Breast epithelium (tissue), 4 donors: ENCODE data around the gene RNF149. TPM values are rescaled to one million over a fixed set of nuclear protein-coding genes. Genes with fewer than 3 reads are reported as not detected.

Source experiments
- DNase-seq, 2 donors: peaks; one replicate each; pipeline ENCODE4 v3.0.0-alpha.2; 2019; ENCODE audit warnings: low spot score in 2 of 2
- H3K27ac ChIP-seq, 2 donors: fragments of 200-600 bp; sonication (generic) in 1 of 2; one replicate each; pipeline ENCODE4 v1.5.1; 2016 to 2019; ENCODE audit warnings: mild to moderate bottlenecking in 1 of 2
- H3K27me3 ChIP-seq, 2 donors: fragments of 200-600 bp; sonication (generic) in 1 of 2; one replicate each; pipeline versions ENCODE4 v1.5.1 to v1.6.0; 2017 to 2019; ENCODE audit warnings: control low read depth in 1 of 2, mild to moderate bottlenecking in 1 of 2
- H3K36me3 ChIP-seq: fragments of 200-600 bp; one replicate; pipeline ENCODE4 v1.5.1; 2019
- H3K4me1 ChIP-seq, 2 donors: fragments of 200-600 bp; sonication (generic); one replicate each; pipeline ENCODE4 v1.5.1; 2016 to 2019; ENCODE audit warnings: control low read depth in 1 of 2
- H3K4me3 ChIP-seq, 3 donors: fragments of 200-600 bp; sonication (generic); 1 replicate in 2 of 3; 2 replicates in 1 of 3; pipeline ENCODE4 v1.5.1; 2016 to 2019; ENCODE audit warnings: mild to moderate bottlenecking in 3 of 3, moderate library complexity in 2 of 3
- H3K9me3 ChIP-seq, 2 donors: fragments of 200-600 bp; sonication (generic) in 1 of 2; one replicate each; pipeline ENCODE4 v1.5.1; 2016 to 2019; ENCODE audit warnings: control low read depth in 1 of 2
- POLR2A ChIP-seq: fragments of 450-650 bp; IDR thresholded peaks from one replicate; pipeline ENCODE4 v1.6.1; 2016; ENCODE audit warnings: antibody characterized with exemption, mild to moderate bottlenecking, moderate library complexity
- POLR2AphosphoS5 ChIP-seq, 3 donors: sonication (generic); formaldehyde crosslinking; IDR thresholded peaks; one replicate each; pipeline ENCODE4 v1.6.1; 2017; ENCODE audit warnings: antibody characterized with exemption in 3 of 3
- intact Hi-C: fragments of 100-400 bp; cut with DNase I; formaldehyde crosslinking; loops from one replicate; pipeline ENCODE4 v1.15.1; 2023; ENCODE audit warnings: low total_unique reads
- total RNA-seq, 3 donors: library from RNA; depleted of rRNA; stranded (reverse); fragments of >200 nt; gene quantifications; one replicate each; pipeline ENCODE4 v1.1.0, GENCODE V29; 2016
- TF ChIP-seq, protein P1 (sequence below), 3 donors: fragments of 450-650 bp; IDR thresholded peaks; one replicate each; pipeline ENCODE4 v1.5.1; 2016 to 2017; ENCODE audit warnings: antibody characterized with exemption in 3 of 3, mild to moderate bottlenecking in 3 of 3, moderate library complexity in 3 of 3

Gene RNF149
- total RNA-seq, 3 donors from 2014 or later = 65.6 to 101 (median 75.4) TPM

DNA sequence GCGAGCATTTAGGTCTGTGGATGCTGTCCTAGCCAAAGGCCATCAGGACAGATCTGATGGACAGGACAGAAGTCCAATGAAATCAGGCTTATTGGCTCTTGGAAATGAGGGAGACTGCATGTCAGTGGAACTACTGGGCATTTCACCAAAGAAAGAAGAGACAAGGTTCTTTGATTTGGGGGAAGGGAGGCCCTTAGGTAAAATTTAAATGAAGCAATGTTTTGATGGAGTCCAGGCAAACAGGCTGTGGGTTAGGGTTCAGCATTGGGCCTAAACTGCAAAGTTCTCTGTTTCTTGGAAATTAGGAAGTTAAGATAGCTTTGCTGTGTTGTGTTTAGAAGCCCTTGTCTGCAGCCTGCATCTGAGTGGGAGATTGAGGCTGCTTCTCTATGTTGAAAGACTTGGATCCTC lies 31.6 kb upstream of the RNF149 start:
- no peaks in the 10 kb centered on the region for H3K9me3 ChIP-seq
- DNase-seq = no peak
- intact Hi-C loops = no loop called here
- H3K36me3 ChIP-seq = no peaks in the 10 kb centered on the region
- no peak for TF ChIP-seq POLR2A
- no peak overlapping the region for H3K27ac ChIP-seq
- H3K27me3 ChIP-seq = no peaks in the 10 kb centered on the region
- no peak overlapping the region for H3K4me3 ChIP-seq
- no peaks in the 10 kb centered on the region for H3K4me1 ChIP-seq

DNA sequence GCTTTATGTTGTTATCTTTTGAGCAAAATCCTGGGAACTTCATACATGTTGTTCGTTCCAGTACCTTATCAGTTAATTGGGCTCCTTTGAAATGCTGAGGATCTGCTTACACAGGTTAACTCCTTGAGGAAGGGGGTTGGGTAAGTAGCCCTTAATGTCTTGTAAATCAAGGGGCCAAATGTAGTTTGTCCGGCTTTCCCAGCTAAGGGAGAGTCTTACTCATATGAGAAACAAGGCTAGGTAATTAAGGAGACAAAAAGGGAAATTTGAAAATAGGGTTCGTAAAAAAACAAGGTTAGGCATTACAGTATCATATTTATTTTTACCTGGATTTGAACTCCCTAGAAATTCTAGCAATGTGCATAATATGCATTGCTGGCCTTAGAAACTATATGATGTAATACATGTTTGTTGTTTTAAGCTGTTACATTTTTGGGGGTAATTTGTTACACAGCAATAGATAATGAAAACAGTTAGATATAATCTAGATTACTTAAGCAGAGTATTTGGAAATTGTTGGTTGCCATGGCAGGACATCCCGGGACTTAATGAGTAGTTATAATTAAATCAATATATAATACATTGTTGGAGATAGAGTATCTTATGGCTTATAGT lies 30.9 kb upstream of the RNF149 start:
- Histone ChIP-seq H3K4me3 (no peak overlapping the region), H3K4me1 (no peaks in the 10 kb centered on the region), H3K27me3 (no peaks in the 10 kb centered on the region), H3K9me3 (no peaks in the 10 kb centered on the region), H3K27ac (no peak overlapping the region), H3K36me3 (no peaks in the 10 kb centered on the region)
- TF ChIP-seq POLR2AphosphoS5 (IDR thresholded peaks at IDR 0.05) = no peak
- no peak for TF ChIP-seq POLR2A
- TF ChIP-seq, protein P1, sequence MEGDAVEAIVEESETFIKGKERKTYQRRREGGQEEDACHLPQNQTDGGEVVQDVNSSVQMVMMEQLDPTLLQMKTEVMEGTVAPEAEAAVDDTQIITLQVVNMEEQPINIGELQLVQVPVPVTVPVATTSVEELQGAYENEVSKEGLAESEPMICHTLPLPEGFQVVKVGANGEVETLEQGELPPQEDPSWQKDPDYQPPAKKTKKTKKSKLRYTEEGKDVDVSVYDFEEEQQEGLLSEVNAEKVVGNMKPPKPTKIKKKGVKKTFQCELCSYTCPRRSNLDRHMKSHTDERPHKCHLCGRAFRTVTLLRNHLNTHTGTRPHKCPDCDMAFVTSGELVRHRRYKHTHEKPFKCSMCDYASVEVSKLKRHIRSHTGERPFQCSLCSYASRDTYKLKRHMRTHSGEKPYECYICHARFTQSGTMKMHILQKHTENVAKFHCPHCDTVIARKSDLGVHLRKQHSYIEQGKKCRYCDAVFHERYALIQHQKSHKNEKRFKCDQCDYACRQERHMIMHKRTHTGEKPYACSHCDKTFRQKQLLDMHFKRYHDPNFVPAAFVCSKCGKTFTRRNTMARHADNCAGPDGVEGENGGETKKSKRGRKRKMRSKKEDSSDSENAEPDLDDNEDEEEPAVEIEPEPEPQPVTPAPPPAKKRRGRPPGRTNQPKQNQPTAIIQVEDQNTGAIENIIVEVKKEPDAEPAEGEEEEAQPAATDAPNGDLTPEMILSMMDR (IDR thresholded peaks at IDR 0.05) = no peak
- no peak for DNase-seq
- intact Hi-C loops = no loop called here

DNA sequence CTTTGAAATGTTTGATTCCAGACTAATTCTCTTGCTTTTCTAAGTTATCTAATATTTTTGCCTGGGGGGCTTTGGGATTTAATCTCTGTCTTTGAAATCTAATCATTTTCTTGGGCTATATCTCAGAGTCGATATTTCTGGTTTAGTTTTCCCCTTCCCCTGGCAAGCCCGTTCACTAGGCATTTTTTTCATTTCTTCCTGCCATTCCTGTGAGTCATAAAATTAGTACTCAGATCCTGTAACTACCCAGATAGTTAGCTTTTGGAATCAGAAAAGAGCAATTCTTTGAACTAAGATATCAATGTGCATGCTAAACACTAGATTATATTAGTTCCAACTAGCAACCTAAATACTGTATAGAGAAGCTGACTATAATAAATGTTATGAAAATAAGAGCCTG lies 29.4 kb upstream of the RNF149 start:
- no peak for TF ChIP-seq POLR2A
- TF ChIP-seq POLR2AphosphoS5 (IDR thresholded peaks at IDR 0.05) = no peak
- TF ChIP-seq, protein P1 (IDR thresholded peaks at IDR 0.05) = no peak
- DNase-seq = no peak
- H3K4me3 ChIP-seq = no peak overlapping the region
- H3K4me1 ChIP-seq = no peaks in the 10 kb centered on the region
- H3K36me3 ChIP-seq = no peaks in the 10 kb centered on the region
- H3K9me3 ChIP-seq = no peaks in the 10 kb centered on the region
- no peaks in the 10 kb centered on the region for H3K27me3 ChIP-seq
- intact Hi-C loops = no loop called here
- H3K27ac ChIP-seq = no peak overlapping the region

DNA sequence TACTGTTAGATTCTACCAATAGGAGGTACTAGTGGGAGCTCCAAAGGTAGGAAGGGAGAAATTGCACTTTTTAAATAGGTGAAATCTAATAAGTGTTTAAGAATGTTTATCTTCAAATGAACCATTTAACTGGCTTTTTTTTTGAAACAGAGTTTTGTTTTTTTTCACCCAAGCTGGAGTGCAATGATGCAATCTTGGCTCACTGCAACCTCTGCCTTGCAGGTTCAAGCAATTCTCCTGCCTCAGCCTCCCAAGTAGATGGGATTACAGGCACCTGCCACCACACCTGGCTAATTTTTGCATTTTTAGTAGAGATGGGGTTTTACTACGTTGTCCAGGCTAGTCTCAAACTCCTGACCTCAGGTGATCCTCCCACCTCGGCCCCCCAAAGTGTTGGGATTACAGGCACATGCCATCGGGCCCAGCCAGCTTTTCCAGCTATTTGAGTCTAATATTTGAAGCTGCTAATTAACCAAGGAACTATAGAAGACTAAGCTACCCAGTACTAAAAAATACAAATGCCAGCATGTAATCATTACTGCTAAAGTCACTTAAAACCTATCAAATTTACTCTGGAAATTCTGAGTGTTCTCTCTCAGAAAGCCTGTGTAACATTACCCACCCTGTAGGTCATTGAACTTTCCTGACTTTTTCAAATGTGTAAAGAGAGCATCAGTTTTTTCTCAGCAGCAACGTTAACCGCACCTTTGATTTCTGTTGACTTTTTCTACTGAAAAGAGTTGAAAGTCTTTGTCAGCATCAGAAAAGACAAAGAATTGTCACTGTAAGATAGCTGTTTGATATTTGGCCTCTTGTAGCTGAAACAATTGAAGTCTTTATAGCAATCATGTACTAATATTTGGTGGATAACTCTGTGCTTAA lies 24.6 kb upstream of the RNF149 start:
- TF ChIP-seq POLR2AphosphoS5 (IDR thresholded peaks at IDR 0.05) = no peak
- TF ChIP-seq, protein P1 (IDR thresholded peaks at IDR 0.05) = no peak
- TF ChIP-seq POLR2A = no peak
- DNase-seq = no peak
- Histone ChIP-seq H3K27me3 (no peaks in the 10 kb centered on the region), H3K4me1 (peaks cover 3 to 4% of the 10 kb centered on the region in 2 donors), H3K9me3 (no peaks in the 10 kb centered on the region), H3K27ac (no peak overlapping the region), H3K4me3 (no peak overlapping the region), H3K36me3 (no peaks in the 10 kb centered on the region)
- intact Hi-C loops = no loop called here

DNA sequence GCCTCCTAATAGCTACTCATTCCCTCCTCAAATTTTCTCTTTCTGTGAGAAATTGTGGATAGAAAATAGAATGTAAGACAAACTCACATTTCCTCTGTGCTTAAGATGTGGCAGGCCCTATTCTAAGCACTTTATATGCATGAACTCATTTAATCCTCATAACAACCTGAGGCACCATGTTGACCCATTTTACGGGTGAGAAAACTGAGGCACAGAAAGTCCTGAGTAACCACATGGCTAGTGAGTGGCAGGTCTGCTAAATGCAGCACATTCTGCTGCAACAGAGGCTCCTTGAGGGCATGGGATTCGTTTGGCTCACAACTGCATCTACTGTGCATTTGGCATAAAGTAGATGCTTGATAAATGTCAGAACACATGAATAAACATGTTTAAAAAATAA lies 22.7 kb upstream of the RNF149 start:
- Histone ChIP-seq H3K27ac (peak overlapping the region; percentile 58 to 67), H3K4me1 (peaks cover 4% of the 10 kb centered on the region in 2 donors), H3K36me3 (no peaks in the 10 kb centered on the region), H3K9me3 (no peaks in the 10 kb centered on the region), H3K4me3 (no peak overlapping the region), H3K27me3 (no peaks in the 10 kb centered on the region)
- intact Hi-C loops = no loop called here
- no peak for DNase-seq
- TF ChIP-seq, protein P1 (IDR thresholded peaks at IDR 0.05) = no peak
- TF ChIP-seq POLR2AphosphoS5 (IDR thresholded peaks at IDR 0.05) (no peak), POLR2A (no peak)
